ENCODE measurements around the gene SHB.

- TF ChIP-seq POLR2A (IDR thresholded peaks at IDR 0.05) = no peak
- TF ChIP-seq CTCF (IDR thresholded peaks at IDR 0.05) = no peak
- no peak for TF ChIP-seq POLR2AphosphoS5 (IDR thresholded peaks at IDR 0.05)
These were observed 163.9 kb downstream of the SHB start for GRCh38 chr9:37905131-37905505.

Data from prostate gland (tissue), 2 donors.